Vagina (tissue), 2 donors: Measurements from ENCODE around the gene CHN2. TPM values are rescaled to one million over a fixed set of nuclear protein-coding genes. Genes with fewer than 3 reads are reported as not detected.

Experiments
- DNase-seq, 2 donors: peaks; one replicate each; pipeline ENCODE4 v3.0.0-alpha.2; 2017; ENCODE audit errors: extremely low spot score in 2 of 2
- H3K27ac ChIP-seq: fragments of 200-600 bp; sonication (generic); one replicate; pipeline ENCODE4 v1.5.1; 2019
- H3K27me3 ChIP-seq: fragments of 200-600 bp; sonication (generic); one replicate; pipeline ENCODE4 v1.5.1; 2019
- H3K36me3 ChIP-seq, 2 donors: fragments of 200-600 bp; sonication (generic); one replicate each; pipeline ENCODE4 v1.5.1; 2017 to 2019
- H3K4me1 ChIP-seq: fragments of 200-600 bp; sonication (generic); one replicate; pipeline ENCODE4 v1.5.1; 2019
- H3K4me3 ChIP-seq, 2 donors: fragments of 200-600 bp; sonication (generic); 1 replicate in 1 of 2; 2 replicates in 1 of 2; pipeline ENCODE4 v1.5.1; 2016 to 2019
- H3K9me3 ChIP-seq: fragments of 200-600 bp; sonication (generic); one replicate; pipeline ENCODE4 v1.5.1; 2019
- POLR2A ChIP-seq, 2 donors: fragments of 450-650 bp; IDR thresholded peaks; one replicate each; pipeline ENCODE4 v1.6.1; 2017; ENCODE audit warnings: antibody characterized with exemption in 2 of 2, mild to moderate bottlenecking in 2 of 2, moderate library complexity in 2 of 2
- POLR2AphosphoS5 ChIP-seq, 2 donors: sonication (generic); formaldehyde crosslinking; IDR thresholded peaks; one replicate each; pipeline ENCODE4 v1.9.0; 2017; ENCODE audit warnings: antibody characterized with exemption in 2 of 2, mild to moderate bottlenecking in 2 of 2, low read depth in 1 of 2; ENCODE audit not compliant: insufficient read depth in 1 of 2
- intact Hi-C: fragments of 100-400 bp; cut with DNase I; formaldehyde crosslinking; loops from one replicate; pipeline ENCODE4 v1.15.1; 2023
- total RNA-seq: library from RNA; depleted of rRNA; stranded (reverse); fragments of >200 nt; gene quantifications from one replicate; pipeline ENCODE4 v1.2.3, GENCODE V29; 2016
- TF ChIP-seq, protein P1 (sequence below), 3 experiments: fragments of 450-650 bp in 2 of 3; fragments of 200-600 bp in 1 of 3; sonication (generic) in 1 of 3; IDR thresholded peaks; one replicate each; pipeline ENCODE4 v1.5.1; 2017 to 2019; ENCODE audit warnings: antibody characterized with exemption in 3 of 3, mild to moderate bottlenecking in 2 of 3, moderate library complexity in 2 of 3

Gene CHN2
- total RNA-seq, 1 donor from 2014 or later: 11.0 TPM

DNA sequence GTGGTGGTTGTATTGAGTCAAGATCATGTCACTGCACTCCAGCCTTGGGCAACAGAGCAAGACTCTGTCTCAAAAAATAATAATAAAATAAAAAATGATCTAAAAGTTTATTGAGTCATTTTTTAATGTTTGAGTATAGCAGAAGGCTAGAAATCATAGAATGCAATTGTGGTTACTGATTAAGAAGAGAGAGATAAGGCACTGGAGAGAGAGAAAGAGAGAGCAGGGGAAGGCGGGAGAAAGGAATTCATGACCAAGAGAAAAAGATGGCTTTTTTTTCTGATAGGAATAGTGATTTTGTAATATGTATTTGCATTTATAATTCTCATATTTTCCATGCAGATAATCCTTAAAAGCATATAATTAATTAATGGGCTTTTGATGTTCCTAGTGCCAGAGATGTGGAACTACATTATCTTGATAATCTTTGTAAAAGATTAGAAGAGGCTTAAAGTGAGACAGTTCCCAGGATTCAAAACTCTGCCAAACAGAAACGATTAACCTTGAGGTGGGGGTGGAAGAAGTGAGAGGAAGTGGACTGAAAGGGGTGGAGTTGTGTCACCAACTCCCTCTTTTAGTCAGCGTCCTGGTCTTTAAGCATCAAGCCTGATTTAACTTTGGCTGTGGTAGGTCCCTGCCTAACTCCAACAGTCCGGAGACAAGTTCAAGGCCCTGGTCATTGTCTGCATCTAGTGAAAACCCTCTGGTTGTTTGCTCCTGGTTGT lies 76.2 kb downstream of the CHN2 start:
- intact Hi-C loops: no loop called here
- Histone ChIP-seq H3K27me3 (no peaks in the 10 kb centered on the region), H3K4me3 (no peak overlapping the region), H3K4me1 (no peaks in the 10 kb centered on the region), H3K27ac (no peak overlapping the region), H3K36me3 (no peaks in the 10 kb centered on the region), H3K9me3 (no peaks in the 10 kb centered on the region)
- DNase-seq: no peak
- TF ChIP-seq, protein P1, sequence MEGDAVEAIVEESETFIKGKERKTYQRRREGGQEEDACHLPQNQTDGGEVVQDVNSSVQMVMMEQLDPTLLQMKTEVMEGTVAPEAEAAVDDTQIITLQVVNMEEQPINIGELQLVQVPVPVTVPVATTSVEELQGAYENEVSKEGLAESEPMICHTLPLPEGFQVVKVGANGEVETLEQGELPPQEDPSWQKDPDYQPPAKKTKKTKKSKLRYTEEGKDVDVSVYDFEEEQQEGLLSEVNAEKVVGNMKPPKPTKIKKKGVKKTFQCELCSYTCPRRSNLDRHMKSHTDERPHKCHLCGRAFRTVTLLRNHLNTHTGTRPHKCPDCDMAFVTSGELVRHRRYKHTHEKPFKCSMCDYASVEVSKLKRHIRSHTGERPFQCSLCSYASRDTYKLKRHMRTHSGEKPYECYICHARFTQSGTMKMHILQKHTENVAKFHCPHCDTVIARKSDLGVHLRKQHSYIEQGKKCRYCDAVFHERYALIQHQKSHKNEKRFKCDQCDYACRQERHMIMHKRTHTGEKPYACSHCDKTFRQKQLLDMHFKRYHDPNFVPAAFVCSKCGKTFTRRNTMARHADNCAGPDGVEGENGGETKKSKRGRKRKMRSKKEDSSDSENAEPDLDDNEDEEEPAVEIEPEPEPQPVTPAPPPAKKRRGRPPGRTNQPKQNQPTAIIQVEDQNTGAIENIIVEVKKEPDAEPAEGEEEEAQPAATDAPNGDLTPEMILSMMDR (IDR thresholded peaks at IDR 0.05): no peak
- TF ChIP-seq POLR2A (IDR thresholded peaks at IDR 0.05): no peak
- no peak for TF ChIP-seq POLR2AphosphoS5 (IDR thresholded peaks at IDR 0.05; ENCODE audit: insufficient read depth in 1 of 2, low read depth in 1 of 2)

DNA sequence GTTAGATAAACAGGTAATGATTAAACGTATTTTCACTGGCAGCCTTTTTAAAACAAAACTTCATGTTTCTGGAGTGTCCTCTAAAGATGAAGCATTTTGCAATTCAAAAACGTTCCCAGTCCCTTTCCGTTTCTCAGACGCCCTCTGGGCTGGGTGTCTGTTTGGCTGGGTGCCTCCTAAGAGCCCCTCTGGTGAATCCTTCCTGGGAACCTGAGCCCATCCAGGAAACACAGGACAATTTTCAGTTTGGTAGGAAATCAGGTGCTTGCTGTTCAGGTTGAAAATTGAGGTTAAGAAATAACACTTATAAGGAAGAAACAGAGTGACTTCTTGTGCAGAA lies 76.7 kb downstream of the CHN2 start:
- Histone ChIP-seq H3K27ac (no peak overlapping the region), H3K36me3 (no peaks in the 10 kb centered on the region), H3K9me3 (no peaks in the 10 kb centered on the region), H3K27me3 (no peaks in the 10 kb centered on the region), H3K4me3 (no peak overlapping the region), H3K4me1 (no peaks in the 10 kb centered on the region)
- no peak for DNase-seq
- no peak for TF ChIP-seq POLR2AphosphoS5 (IDR thresholded peaks at IDR 0.05; ENCODE audit: insufficient read depth in 1 of 2, low read depth in 1 of 2)
- TF ChIP-seq, protein P1 (IDR thresholded peaks at IDR 0.05): no peak
- intact Hi-C loops: no loop called here

DNA sequence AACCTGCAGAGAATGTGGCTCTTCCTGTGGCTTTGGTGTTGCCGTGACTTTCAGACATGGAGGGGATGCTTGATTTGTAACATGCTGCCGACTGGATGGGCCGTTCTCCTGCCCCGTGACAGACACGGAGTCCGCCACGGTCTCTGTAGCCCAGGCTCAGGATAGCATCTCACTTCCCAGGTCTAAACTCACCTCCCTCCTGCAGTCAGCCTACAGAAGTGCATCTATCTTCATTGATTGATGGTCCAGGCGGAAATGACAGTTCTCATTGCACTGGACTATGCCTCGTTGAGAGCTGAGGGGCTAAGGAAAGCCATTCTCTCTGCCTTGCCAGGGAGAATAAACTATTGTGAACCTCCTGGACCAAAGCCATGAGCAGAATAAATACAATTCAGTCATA lies 77.5 kb downstream of the CHN2 start:
- Histone ChIP-seq H3K36me3 (no peaks in the 10 kb centered on the region), H3K4me1 (no peaks in the 10 kb centered on the region), H3K27me3 (no peaks in the 10 kb centered on the region), H3K27ac (no peak overlapping the region), H3K9me3 (no peaks in the 10 kb centered on the region), H3K4me3 (no peak overlapping the region)
- intact Hi-C loops: no loop called here
- TF ChIP-seq POLR2AphosphoS5 (IDR thresholded peaks at IDR 0.05; ENCODE audit: insufficient read depth in 1 of 2, low read depth in 1 of 2): no peak
- TF ChIP-seq POLR2A (IDR thresholded peaks at IDR 0.05): no peak
- TF ChIP-seq, protein P1 (IDR thresholded peaks at IDR 0.05): no peak
- no peak for DNase-seq

DNA sequence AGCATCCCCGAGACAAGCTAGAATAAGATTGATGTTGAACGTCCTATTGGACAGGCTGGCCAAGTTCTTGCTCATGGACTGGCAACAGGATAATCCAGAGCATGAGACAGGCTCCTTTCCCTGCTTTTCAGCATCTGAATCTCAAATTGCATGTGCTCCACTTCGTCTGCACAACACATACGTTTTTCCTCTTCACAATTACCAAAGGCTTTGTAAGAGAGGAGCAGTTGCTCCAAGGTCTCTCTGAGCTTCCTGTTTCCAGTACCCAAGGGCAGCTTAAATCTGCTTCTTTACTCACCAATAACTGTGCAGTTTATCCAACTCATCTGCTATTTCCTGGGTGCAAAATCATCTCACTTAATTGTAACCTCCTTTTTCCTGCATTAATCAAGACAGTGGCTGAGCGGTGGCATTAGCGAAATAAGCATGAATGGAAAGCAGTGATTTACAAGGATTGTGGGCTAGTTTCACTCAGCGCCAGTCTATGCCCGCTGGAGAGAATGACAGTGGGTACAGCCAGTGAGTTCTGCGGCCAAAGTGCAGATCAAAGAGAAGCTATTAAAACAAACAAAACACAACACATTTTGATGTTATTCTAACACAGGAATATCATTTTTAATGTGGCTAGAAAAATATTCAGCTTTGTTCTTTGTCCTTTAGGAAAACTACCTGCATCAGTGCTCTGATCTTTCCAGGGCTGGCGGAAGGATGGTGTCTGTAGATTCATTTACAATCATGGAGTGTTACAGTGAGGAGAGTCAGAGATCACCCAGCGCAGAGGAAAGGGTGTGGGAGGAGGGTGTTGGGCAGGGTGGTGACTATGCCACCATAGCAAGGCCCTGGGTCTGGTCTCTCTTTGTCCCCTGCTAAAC lies 79.8 kb downstream of the CHN2 start:
- DNase-seq: no peak
- TF ChIP-seq POLR2A (IDR thresholded peaks at IDR 0.05) (no peak), POLR2AphosphoS5 (IDR thresholded peaks at IDR 0.05; ENCODE audit: insufficient read depth in 1 of 2, low read depth in 1 of 2) (no peak)
- TF ChIP-seq, protein P1 (IDR thresholded peaks at IDR 0.05): no peak
- Histone ChIP-seq H3K4me1 (no peaks in the 10 kb centered on the region), H3K9me3 (no peaks in the 10 kb centered on the region), H3K27ac (no peak overlapping the region), H3K4me3 (no peak overlapping the region), H3K27me3 (no peaks in the 10 kb centered on the region), H3K36me3 (no peaks in the 10 kb centered on the region)
- intact Hi-C loops: no loop called here

DNA sequence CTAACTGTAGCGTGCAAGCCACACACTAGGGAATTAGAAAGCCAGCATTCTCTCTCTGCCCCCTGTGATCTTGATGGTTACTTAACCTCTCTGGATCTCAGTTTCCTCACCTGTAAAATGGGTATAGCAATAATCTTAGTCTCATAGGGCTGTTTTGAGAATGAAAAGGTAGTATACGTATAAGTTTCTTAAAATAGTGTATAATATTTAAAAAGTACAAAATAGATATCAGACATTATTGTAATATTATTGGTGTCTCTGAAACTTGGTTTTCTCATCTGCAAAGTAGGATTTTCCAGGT lies 80.4 kb downstream of the CHN2 start:
- Histone ChIP-seq H3K36me3 (no peaks in the 10 kb centered on the region), H3K27ac (no peak overlapping the region), H3K4me3 (no peak overlapping the region), H3K4me1 (no peaks in the 10 kb centered on the region), H3K27me3 (no peaks in the 10 kb centered on the region), H3K9me3 (no peaks in the 10 kb centered on the region)
- TF ChIP-seq, protein P1 (IDR thresholded peaks at IDR 0.05): no peak
- TF ChIP-seq POLR2A (IDR thresholded peaks at IDR 0.05) (no peak), POLR2AphosphoS5 (IDR thresholded peaks at IDR 0.05; ENCODE audit: insufficient read depth in 1 of 2, low read depth in 1 of 2) (no peak)
- intact Hi-C loops: no loop called here
- no peak for DNase-seq
